ENCODE measurements around the gene KCNJ9. TPM values are rescaled to one million over a fixed set of nuclear protein-coding genes. Genes with fewer than 3 reads are reported as not detected.

The KCNJ9 gene
- total and polyA plus RNA-seq, 2 experiments from 2014 or later = 0.24 to 0.34 TPM

- no peaks in the 10 kb centered on the region for H3K36me3 ChIP-seq (ENCODE audit: insufficient read depth)
- peaks cover 21% of the 10 kb centered on the region for H3K4me1 ChIP-seq (ENCODE audit: insufficient read depth)
- peaks cover 30% of the 10 kb centered on the region for H3K4me1 Mint-ChIP-seq
- no peak within 1 kb of the TSS for H3K27ac Mint-ChIP-seq
- no peaks in the 10 kb centered on the region; the same call in 2 of the 3 replicates for H3K9me3 Mint-ChIP-seq
- peak within 1 kb of the TSS; percentile 87 for H3K4me3 ChIP-seq
- no peaks in the 10 kb centered on the region for H3K9me2 ChIP-seq (ENCODE audit: insufficient read depth)
- H3K27me3 Mint-ChIP-seq (ENCODE audit: insufficient read depth, low read depth, poor library complexity) = peaks cover 16% of the 10 kb centered on the region
- H3K4me3 Mint-ChIP-seq = peak within 1 kb of the TSS; percentile 84
- peak; percentile 20 for ATAC-seq
- H4K20me1 ChIP-seq (replicated peaks; ENCODE audit: insufficient read depth) = no peaks in the 10 kb centered on the region
- no peaks in the 10 kb centered on the region for H3K79me2 ChIP-seq (replicated peaks; ENCODE audit: insufficient read depth)
- H2AFZ ChIP-seq = peak within 1 kb of the TSS; percentile 97
- peak within 1 kb of the TSS; percentile 83 for H3K4me2 ChIP-seq
- no peak for DNase-seq (ENCODE audit: low spot score)
- no peak within 1 kb of the TSS for H3K27ac ChIP-seq (ENCODE audit: low read depth)
- H3K27me3 ChIP-seq (ENCODE audit: insufficient read depth) = peaks cover 42% of the 10 kb centered on the region
- peaks cover 4% of the 10 kb centered on the region; the same call in 1 of the 2 replicates for H3F3A ChIP-seq (replicated peaks; ENCODE audit: low read depth)
- TF ChIP-seq CREB1 (CRISPR knock-in tag; IDR thresholded peaks at IDR 0.05; ENCODE audit: low read depth) (no peak), EZH2 (IDR thresholded peaks at IDR 0.05; ENCODE audit: low read depth, unreplicated experiment) (no peak), NANOG (IDR thresholded peaks at IDR 0.05; ENCODE audit: borderline replicate concordance) (no peak), JUNB (IDR thresholded peaks at IDR 0.05; ENCODE audit: unreplicated experiment) (no peak), CTCF (conservative IDR thresholded peaks at IDR 0.05; ENCODE audit: low read depth in 2 of 2) (no peak), REST (IDR thresholded peaks at IDR 0.05; ENCODE audit: unreplicated experiment) (no peak), ZNF462 (CRISPR knock-in tag; IDR thresholded peaks at IDR 0.05) (no peak)
- H3K36me3 Mint-ChIP-seq (ENCODE audit: low read depth) = no peaks in the 10 kb centered on the region
These were observed 11.7 kb upstream of the KCNJ9 start, which contains the start of gene KCNJ10 for GRCh38 chr1:160069460-160070231. Gene KCNJ10, minus strand, starts transcription at chr1:160070160. Its CDS starts 27,628 bp downstream, at chr1:160042532.
